HG03066 (cell line): Measurements from ENCODE around the gene CDC123.
"Not testable (repeated sequence)": the region's sequence is repeated elsewhere in the genome, so short reads cannot be mapped to it uniquely, and the experiment has no call there.

Experiments used
- ATAC-seq: cut with Tn5 transposase; IDR thresholded peaks from one replicate; pipeline ENCODE4 v1.9.1; 2021; ENCODE audit warnings: low read depth; ENCODE audit not compliant: unreplicated experiment

CDC123 gene

DNA sequence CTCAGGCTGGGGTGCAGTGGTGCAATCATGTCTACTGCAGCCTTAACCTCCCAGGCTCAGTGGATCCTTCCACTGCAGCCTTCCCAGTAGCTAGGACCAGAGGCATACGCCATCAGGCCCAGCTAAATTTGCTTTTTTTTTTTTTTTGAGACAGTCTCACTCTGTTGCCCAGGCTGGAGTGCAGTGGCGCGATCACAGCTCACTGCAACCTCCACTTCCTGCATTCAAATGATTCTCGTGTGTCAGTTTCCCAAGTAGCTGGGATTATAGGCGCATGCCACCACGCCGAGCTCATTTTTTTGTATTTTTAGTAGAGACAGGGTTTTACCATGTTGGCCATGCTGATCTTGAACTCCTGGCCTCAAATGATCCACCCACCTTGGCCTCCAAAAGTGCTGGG is 81.9 kb downstream of the CDC123 start:
- ATAC-seq, result not testable (repeated sequence)

- no peak for ATAC-seq
Observed at GRCh38 chr10:12279281-12279680, 83.3 kb downstream of the CDC123 start.

DNA sequence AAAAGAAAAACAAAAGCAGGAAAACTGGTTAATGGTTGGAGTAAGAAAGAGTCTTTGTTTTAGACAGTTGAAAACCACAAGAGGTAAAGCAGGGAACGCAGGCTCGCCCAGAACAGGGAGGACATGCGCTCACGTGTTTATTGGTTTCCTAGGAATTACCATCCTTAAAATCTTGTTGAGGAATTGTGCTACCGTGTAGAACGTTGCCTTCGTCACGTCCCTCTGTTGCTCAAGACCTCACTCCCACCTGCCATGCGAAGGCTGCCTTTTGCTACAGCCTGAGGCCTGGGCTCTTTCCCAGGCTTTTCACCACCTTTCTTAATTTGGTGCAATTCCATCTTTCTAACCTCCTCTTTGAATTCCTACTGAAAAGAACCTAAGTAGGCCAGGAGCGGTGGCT is 91.8 kb downstream of the CDC123 start:
- no peak for ATAC-seq

GRCh38 chr10:12297784-12298183 is 101.8 kb downstream of the CDC123 start:
- ATAC-seq, result not testable (repeated sequence)

DNA sequence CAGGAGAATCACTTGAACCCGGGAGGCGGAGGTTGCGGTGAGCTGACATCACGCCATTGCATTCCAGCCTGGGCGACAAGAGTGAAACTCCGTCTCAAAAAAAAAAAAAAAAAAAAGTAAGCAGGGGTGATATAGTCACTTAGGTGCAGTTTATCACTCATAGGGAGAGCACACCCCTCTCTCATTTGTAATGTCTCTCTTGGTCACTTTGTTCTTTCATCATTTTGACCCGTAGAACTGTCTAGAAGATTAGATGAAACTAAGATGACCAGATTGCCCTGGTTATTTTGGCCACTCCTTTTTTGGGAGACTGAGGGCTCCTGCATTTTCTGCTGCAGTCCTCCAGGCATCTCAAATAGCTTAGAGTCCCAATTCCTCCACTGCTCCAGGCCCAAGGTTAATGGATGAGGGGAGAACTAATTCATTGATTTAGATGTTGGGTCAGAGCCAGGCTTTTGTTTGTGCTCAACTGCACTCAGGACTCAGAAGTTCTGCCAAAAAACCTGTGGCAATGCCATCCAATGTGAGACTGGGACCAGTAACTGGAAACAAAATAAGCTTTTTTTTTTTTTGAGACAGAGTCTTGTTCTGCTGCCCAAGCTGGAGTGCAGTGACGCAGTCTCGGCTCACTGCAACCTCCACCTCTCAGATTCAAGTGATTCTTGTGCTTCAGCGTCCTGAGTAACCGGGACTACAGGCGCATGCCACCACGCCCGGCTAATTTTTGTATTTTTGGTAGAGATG is 103.4 kb downstream of the CDC123 start:
- ATAC-seq, result no peak
